Measurements from ENCODE around the gene FOXK1.

- TF ChIP-seq POLR2A (IDR thresholded peaks at IDR 0.05; ENCODE audit: low read depth, low read length) (peak; percentile 89), POLR2AphosphoS5 (IDR thresholded peaks at IDR 0.05; ENCODE audit: low read depth, low read length) (peak; percentile 89), TAF1 (IDR thresholded peaks at IDR 0.05; ENCODE audit: borderline replicate concordance, low read depth, low read length) (peak; percentile 73)
Observed at GRCh38 chr7:4775250-4775847, 93.3 kb downstream of the FOXK1 start, which contains the start of gene AP5Z1.
